OCI-LY7 (cell line): ENCODE results near the gene GAB1. TPM values are rescaled to one million over a fixed set of nuclear protein-coding genes. Genes with fewer than 3 reads are reported as not detected.

ENCODE experiments used
- BruUV-seq: library from RNA; stranded (reverse); fragments of 400-500 nt; replicated peaks from 2 replicates; lab custom pipeline; 2021; lab: Mats Ljungman, UMichigan
- CTCF ChIA-PET: fragments of 300-600 bp; sonication (Branson Sonifier 250); formaldehyde crosslinking; loops from one replicate; lab custom pipeline; 2022; ENCODE audit warnings: antibody characterized with exemption; ENCODE audit not compliant: unreplicated experiment; lab: Charles Lee
- POLR2A ChIA-PET: fragments of 300-600 bp; sonication (Branson Sonifier 250); formaldehyde crosslinking; loops from one replicate; lab custom pipeline; 2022; ENCODE audit warnings: antibody characterized with exemption; lab: Charles Lee
- DNase-seq: peaks from one replicate; pipeline ENCODE4 v3.0.0-alpha.2; 2015; ENCODE audit warnings: low spot score
- H2AFZ ChIP-seq: fragments of 200-600 bp; sonication (generic), shearing (Covaris generic); 2 replicates; pipeline ENCODE4 v1.6.1; 2014; ENCODE audit warnings: mild to moderate bottlenecking, antibody characterized with exemption, low read length, moderate library complexity
- H3K27ac ChIP-seq: fragments of 200-600 bp; sonication (generic); 2 replicates; pipeline ENCODE4 v1.5.1; 2014; ENCODE audit warnings: mixed run types, low read depth, mild to moderate bottlenecking, moderate library complexity, low read length, inconsistent platforms; ENCODE audit not compliant: poor library complexity, severe bottlenecking
- H3K36me3 ChIP-seq: fragments of 200-600 bp; sonication (generic); 2 replicates; pipeline ENCODE4 v1.6.1; 2014; ENCODE audit warnings: mild to moderate bottlenecking, antibody characterized with exemption, low read length, moderate library complexity, mixed read lengths; ENCODE audit not compliant: insufficient read depth
- H3K4me1 ChIP-seq: fragments of 200-600 bp; sonication (generic); 2 replicates; pipeline ENCODE4 v1.5.1; 2014; ENCODE audit warnings: mild to moderate bottlenecking, low read length; ENCODE audit not compliant: insufficient read depth, poor library complexity, severe bottlenecking
- H3K4me2 ChIP-seq: fragments of 200-600 bp; sonication (generic); 2 replicates; pipeline ENCODE4 v1.6.1; 2014; ENCODE audit warnings: mild to moderate bottlenecking, low read length
- H3K4me3 ChIP-seq: fragments of 200-600 bp; sonication (generic); 2 replicates; pipeline ENCODE4 v1.5.1; 2014; ENCODE audit warnings: mild to moderate bottlenecking, low read depth, low read length; ENCODE audit not compliant: poor library complexity, severe bottlenecking
- H3K79me2 ChIP-seq: fragments of 200-600 bp; sonication (generic); 2 replicates; pipeline ENCODE4 v1.6.1; 2016; ENCODE audit warnings: low read depth, mild to moderate bottlenecking, low read length, moderate library complexity, mixed read lengths; ENCODE audit not compliant: insufficient read depth
- H3K9me2 ChIP-seq: fragments of 200-600 bp; sonication (generic); 2 replicates; pipeline ENCODE4 v1.6.1; 2016; ENCODE audit warnings: mild to moderate bottlenecking, low read length, mixed read lengths; ENCODE audit not compliant: insufficient read depth
- H3K9me3 ChIP-seq: fragments of 200-600 bp; sonication (generic); 2 replicates; pipeline ENCODE4 v1.6.1; 2014; ENCODE audit warnings: mild to moderate bottlenecking, mixed run types, low read length, mixed read lengths
- H4K20me1 ChIP-seq: fragments of 200-600 bp; sonication (generic); 2 replicates; pipeline ENCODE4 v1.6.1; 2014; ENCODE audit warnings: mild to moderate bottlenecking, antibody characterized with exemption, low read length, moderate library complexity, mixed read lengths; ENCODE audit not compliant: insufficient read depth
- EZH2phosphoT487 ChIP-seq: fragments of 200-600 bp; sonication (generic); IDR thresholded peaks from 2 replicates; pipeline ENCODE4 v1.6.1; 2018; ENCODE audit warnings: low read depth, borderline replicate concordance, mild to moderate bottlenecking, mixed run types, antibody characterized with exemption, low read length, moderate library complexity, mixed read lengths
- intact Hi-C: fragments of 100-400 bp; cut with micrococcal nuclease; formaldehyde crosslinking; loops from one replicate; pipeline ENCODE4 v1.10.0; 2022; ENCODE audit not compliant: unreplicated experiment
- total RNA-seq, 2 experiments: library from RNA; depleted of rRNA in 1 of 2; stranded (reverse); fragments of >200 nt in 1 of 2; shearing (Covaris generic) in 1 of 2; gene quantifications; 2 replicates each; pipeline ENCODE4 v1.2.3, GENCODE V29; 2014 to 2022
- TF ChIP-seq, protein P1 (sequence below): fragments of 200-600 bp; sonication (generic); conservative IDR thresholded peaks from 2 replicates; pipeline ENCODE4 v1.5.1; 2014; ENCODE audit warnings: mild to moderate bottlenecking, antibody characterized with exemption, low read length, moderate library complexity, mixed read lengths

The GAB1 gene
- total RNA-seq, 2 experiments from 2014 or later, result 42.6 to 99.3 TPM

DNA sequence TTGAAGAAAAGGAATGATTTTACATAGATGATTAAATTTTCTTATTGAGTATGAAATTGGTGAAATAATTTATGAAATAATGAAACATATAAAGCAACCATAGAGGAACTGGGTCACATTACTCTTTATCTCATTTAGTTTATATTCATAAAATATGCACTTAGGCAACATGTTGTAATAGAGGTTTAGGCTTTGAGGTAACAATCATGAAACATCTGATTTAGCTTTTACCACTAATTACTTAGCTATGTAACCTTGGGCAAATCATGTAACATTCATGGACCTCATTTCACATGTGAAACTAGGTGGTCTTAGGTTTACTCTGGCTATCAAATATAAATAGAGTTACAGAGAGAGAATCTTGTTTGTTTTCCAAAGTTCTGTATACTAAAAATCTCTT lies 122.3 kb downstream of the GAB1 start:
- DNase-seq, result no peak
- H3K27ac ChIP-seq, result no peak overlapping the region
- no peaks in the 10 kb centered on the region for H4K20me1 ChIP-seq
- no TSS peak for BruUV-seq
- ChIA-PET POLR2A (interaction anchor here (0.8 kb wide), 1 partner anchor 34 kb away, joined by 3 read pairs; no protein-coding TSS in a partner anchor), CTCF (no interaction called here)
- H2AFZ ChIP-seq, result no peak overlapping the region
- no peaks in the 10 kb centered on the region for H3K9me2 ChIP-seq
- H3K4me1 ChIP-seq, result no peaks in the 10 kb centered on the region
- no peaks in the 10 kb centered on the region for H3K79me2 ChIP-seq
- peaks cover 81% of the 10 kb centered on the region for H3K36me3 ChIP-seq
- H3K4me2 ChIP-seq, result no peak overlapping the region
- intact Hi-C loops, result no loop called here
- H3K9me3 ChIP-seq, result no peaks in the 10 kb centered on the region
- TF ChIP-seq, protein P1, sequence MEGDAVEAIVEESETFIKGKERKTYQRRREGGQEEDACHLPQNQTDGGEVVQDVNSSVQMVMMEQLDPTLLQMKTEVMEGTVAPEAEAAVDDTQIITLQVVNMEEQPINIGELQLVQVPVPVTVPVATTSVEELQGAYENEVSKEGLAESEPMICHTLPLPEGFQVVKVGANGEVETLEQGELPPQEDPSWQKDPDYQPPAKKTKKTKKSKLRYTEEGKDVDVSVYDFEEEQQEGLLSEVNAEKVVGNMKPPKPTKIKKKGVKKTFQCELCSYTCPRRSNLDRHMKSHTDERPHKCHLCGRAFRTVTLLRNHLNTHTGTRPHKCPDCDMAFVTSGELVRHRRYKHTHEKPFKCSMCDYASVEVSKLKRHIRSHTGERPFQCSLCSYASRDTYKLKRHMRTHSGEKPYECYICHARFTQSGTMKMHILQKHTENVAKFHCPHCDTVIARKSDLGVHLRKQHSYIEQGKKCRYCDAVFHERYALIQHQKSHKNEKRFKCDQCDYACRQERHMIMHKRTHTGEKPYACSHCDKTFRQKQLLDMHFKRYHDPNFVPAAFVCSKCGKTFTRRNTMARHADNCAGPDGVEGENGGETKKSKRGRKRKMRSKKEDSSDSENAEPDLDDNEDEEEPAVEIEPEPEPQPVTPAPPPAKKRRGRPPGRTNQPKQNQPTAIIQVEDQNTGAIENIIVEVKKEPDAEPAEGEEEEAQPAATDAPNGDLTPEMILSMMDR, result no peak
- TF ChIP-seq EZH2phosphoT487, result no peak
- H3K4me3 ChIP-seq, result no peak overlapping the region

DNA sequence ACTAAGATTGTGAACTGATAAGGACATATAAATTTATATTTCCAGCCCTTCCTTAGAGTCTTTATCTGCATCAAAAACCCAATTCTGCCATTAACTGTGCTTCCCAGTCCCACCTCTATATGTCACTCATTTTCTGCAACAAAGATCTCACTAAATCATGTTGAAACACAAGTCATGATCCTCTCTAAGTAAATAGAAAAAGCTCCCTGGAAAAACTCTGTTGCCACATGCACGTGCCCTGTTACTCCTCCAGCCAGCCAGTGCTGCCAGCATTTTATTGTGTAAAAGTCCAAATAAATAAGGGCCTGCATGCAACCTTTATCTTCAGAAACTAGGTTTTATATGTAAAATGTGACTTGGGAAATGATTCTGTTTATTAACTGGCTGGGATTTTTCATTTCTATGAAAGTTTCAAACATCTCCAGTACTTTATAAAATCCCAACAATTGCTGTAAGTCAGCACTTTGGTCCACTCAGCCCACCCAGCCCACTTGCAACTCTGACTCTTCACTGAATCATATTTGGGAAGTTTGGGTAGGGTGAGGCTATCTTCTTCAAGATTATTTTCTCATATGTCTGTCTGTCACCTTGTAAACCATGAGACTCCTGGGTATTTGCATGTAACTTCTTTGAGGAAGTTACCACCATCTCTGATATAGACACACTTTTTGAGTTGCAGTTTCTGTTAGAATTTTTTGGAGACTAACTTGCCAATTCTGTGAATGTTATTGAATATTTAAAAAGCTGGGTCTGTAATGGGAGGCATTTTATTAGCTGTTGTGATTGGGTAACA lies 136.9 kb downstream of the GAB1 start:
- Histone ChIP-seq H3K4me3 (no peak overlapping the region), H3K4me2 (peak overlapping the region; percentile 40), H3K36me3 (peaks cover 76% of the 10 kb centered on the region), H3K9me2 (no peaks in the 10 kb centered on the region), H3K4me1 (peaks cover 20% of the 10 kb centered on the region), H3K27ac (no peak overlapping the region), H3K9me3 (no peaks in the 10 kb centered on the region), H3K79me2 (no peaks in the 10 kb centered on the region), H2AFZ (no peak overlapping the region), H4K20me1 (no peaks in the 10 kb centered on the region)
- POLR2A ChIA-PET, result interaction anchor here (0.6 to 2.4 kb wide), 6 partner anchors 8 to 341 kb away, joined by 3 to 6 read pairs (median 3); no protein-coding TSS in a partner anchor
- BruUV-seq, result no TSS peak
- TF ChIP-seq, protein P1, result no peak
- TF ChIP-seq EZH2phosphoT487, result no peak
- DNase-seq, result peak; percentile 44
- intact Hi-C loops, result no loop called here
- CTCF ChIA-PET, result no interaction called here

DNA sequence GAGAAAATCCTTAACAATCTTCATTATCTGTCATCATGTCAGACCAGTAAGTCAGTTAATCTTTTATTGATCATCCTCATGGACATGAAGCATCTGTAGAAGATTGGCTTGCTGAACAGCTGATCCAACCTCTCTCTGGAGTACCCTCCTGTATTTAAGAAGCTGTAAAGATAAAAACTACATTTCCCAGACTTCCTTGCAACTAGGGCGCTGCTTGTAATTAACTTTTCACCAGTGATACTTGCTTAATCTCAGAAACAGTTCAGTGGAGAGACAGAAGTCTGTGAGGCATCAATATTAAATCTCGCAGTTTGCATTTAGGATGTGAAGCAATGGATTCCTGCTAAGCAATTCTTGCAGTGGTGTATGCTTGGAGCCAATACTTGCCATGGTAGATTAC lies 140.8 kb downstream of the GAB1 start:
- Histone ChIP-seq H3K4me2 (no peak overlapping the region), H3K9me3 (no peaks in the 10 kb centered on the region), H2AFZ (no peak overlapping the region), H3K4me1 (peaks cover 29% of the 10 kb centered on the region), H4K20me1 (no peaks in the 10 kb centered on the region), H3K27ac (no peak overlapping the region), H3K9me2 (no peaks in the 10 kb centered on the region), H3K79me2 (no peaks in the 10 kb centered on the region), H3K4me3 (no peak overlapping the region), H3K36me3 (peaks cover 37% of the 10 kb centered on the region)
- no peak for DNase-seq
- TF ChIP-seq, protein P1, result no peak
- no peak for TF ChIP-seq EZH2phosphoT487
- ChIA-PET CTCF (no interaction called here), POLR2A (interaction anchor here (1.4 to 3.4 kb wide), 2 partner anchors 75 to 101 kb away, joined by 7 to 20 read pairs; no protein-coding TSS in a partner anchor)
- no TSS peak for BruUV-seq
- intact Hi-C loops, result no loop called here
